Middle frontal gyrus (tissue), 1 donor: ENCODE measurements around the gene SLC6A14.

ENCODE experiments used
- DNase-seq: peaks from one replicate; pipeline ENCODE4 v3.0.0-alpha.2; 2015; ENCODE audit warnings: low spot score; ENCODE audit errors: extremely low spot score

Gene SLC6A14, protein sequence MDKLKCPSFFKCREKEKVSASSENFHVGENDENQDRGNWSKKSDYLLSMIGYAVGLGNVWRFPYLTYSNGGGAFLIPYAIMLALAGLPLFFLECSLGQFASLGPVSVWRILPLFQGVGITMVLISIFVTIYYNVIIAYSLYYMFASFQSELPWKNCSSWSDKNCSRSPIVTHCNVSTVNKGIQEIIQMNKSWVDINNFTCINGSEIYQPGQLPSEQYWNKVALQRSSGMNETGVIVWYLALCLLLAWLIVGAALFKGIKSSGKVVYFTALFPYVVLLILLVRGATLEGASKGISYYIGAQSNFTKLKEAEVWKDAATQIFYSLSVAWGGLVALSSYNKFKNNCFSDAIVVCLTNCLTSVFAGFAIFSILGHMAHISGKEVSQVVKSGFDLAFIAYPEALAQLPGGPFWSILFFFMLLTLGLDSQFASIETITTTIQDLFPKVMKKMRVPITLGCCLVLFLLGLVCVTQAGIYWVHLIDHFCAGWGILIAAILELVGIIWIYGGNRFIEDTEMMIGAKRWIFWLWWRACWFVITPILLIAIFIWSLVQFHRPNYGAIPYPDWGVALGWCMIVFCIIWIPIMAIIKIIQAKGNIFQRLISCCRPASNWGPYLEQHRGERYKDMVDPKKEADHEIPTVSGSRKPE

DNA sequence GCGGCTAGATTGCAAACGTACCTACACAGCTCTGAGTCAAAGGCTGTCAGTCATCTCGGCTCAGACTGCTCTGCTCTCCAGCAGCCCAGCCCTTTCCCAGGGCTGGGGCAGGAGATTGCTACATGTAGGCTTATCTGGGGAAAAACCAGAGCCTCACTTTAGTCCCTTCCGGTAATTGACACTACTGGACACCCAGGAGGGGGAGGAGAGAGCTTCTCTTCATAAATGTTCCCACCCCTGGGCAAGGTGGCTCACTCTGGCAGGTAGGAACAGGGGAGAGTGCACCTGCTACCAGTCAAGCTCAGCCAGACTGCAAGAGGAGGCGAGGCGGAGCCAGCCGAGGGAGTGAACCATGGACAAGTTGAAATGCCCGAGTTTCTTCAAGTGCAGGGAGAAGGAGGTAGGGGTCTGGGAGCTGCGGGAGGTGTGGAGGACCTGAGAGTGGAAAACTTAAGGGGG lies at the start of gene SLC6A14:
SLC6A14 (plus strand) TSS at position 249 of the 459 bp plus-strand sequence; CDS start at position 353, 104 bp downstream.
- DNase-seq: no peak

GRCh38 chrX:116395752-116396151 lies 40.7 kb upstream of the SLC6A14 start:
- no peak for DNase-seq

DNA sequence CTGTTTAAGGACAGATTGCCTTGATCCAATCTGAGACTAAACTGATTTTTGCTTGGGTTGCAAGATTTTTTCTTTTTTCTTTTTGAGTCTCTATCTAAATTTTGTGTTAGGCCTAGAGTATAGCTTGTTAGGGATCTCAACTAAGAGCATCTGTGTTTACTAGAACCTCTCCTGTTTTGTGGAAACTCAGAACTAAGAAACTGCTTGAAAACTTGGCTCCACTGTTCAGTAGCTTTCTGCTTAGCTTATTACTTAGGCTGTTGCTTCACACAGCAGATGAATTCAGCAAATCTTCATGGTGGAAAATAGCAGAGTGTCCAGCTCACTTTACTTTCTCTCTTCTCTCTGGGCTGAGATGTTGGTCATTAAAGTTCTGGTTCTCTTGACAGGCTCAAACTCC lies 36.7 kb upstream of the SLC6A14 start:
- no peak for DNase-seq

DNA sequence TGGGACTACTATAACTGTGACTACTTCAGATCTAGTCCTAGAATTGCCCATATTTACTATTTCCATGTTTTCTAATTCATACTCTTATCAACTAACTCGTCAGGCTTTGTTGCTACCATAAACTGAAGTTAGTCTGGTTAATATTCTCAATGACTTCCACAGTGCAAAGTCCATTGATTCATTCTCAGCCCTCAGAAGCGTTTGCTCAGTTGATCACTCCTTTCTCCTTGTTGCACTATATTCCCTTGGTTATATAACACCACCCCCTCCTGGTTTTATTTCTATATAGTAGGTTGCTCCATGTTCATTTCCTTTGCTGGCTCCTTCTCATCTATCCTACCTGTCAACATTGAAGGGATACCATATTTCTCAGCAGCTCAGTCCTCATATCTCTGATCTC lies 27.2 kb upstream of the SLC6A14 start:
- DNase-seq: no peak

GRCh38 chrX:116413273-116413672 lies 23.1 kb upstream of the SLC6A14 start:
- no peak for DNase-seq

GRCh38 chrX:116417214-116417613 lies 19.2 kb upstream of the SLC6A14 start:
- DNase-seq: no peak

DNA sequence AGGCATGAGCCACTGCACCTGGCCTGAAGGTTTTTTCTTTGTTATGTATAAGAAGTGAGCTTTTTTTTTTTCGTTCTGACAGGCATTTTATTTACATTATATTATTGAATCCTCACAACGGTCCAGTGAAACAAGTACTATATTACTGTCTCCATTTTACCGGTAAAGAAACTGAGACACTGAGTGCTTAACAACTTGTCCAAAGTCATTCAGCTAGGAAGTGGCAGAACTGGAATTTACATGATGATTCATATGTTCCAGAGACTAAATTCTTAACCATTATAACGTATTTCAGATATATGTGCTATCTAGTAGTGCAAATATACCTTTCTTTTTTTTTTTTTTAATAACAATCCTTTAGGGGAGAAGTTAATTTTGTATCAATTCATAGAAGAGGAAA lies 18.4 kb upstream of the SLC6A14 start:
- no peak for DNase-seq

DNA sequence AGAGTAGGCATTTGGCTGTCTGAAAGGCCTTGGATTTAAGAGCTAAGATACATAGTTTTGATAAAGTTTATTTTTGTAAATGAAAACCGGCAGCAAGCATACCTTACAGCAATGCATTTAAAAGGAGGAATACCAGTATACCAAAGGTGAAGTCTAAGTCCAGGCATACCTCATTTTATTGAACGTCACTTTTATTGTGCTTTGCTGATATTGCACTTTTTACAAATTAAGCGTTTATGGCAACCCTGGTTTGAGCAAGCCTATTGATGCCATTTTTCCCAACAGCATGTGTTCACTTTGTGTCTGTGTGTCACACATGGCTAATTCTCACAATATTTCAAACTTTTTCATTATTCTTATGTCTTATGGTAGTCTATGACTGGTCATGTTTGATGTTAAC lies 8.4 kb upstream of the SLC6A14 start:
- no peak for DNase-seq

- DNase-seq: no peak
Measured at GRCh38 chrX:116435597-116435996, 809 bp upstream of the SLC6A14 start.

GRCh38 chrX:116449156-116449555 lies 12.8 kb downstream of the SLC6A14 start:
- DNase-seq: no peak

GRCh38 chrX:116462822-116463221 lies 26.4 kb downstream of the SLC6A14 start, which contains the start of gene CT83:
Gene CT83 (minus strand): TSS chrX:116462976. CDS start chrX:116462856, 120 bp downstream.
- no peak for DNase-seq

GRCh38 chrX:116480059-116480458 lies 43.7 kb downstream of the SLC6A14 start:
- DNase-seq: no peak

GRCh38 chrX:116490104-116490503 lies 53.7 kb downstream of the SLC6A14 start:
- no peak for DNase-seq

DNA sequence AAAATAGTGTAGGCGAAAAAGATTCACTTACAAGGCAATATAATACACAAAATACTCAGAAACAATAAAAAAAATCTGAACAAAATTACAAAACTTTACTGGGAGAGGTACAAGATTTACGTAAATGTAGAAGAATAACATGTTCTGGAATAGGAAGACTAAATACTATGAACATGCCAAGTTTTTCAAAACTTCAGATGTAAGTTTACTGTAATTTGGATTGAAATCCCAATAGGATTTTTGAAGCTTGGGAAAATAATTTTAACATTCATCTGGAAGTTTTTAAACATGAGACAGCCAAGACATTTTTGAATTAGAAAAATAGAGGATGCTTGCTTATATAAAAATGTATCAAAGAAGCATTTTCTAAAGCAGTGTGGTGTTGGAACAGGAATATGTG lies 56.9 kb downstream of the SLC6A14 start:
- DNase-seq: no peak

GRCh38 chrX:116499780-116500179 lies 63.4 kb downstream of the SLC6A14 start:
- DNase-seq: no peak
